ENCODE results near the gene TIMP2. TPM values are rescaled to one million over a fixed set of nuclear protein-coding genes. Genes with fewer than 3 reads are reported as not detected.
"Not testable (repeated sequence)": the region's sequence is repeated elsewhere in the genome, so short reads cannot be mapped to it uniquely, and the experiment has no call there.

The TIMP2 gene
- total RNA-seq, 2 experiments from 2014 or later, result 0.35 to 0.43 TPM

DNA sequence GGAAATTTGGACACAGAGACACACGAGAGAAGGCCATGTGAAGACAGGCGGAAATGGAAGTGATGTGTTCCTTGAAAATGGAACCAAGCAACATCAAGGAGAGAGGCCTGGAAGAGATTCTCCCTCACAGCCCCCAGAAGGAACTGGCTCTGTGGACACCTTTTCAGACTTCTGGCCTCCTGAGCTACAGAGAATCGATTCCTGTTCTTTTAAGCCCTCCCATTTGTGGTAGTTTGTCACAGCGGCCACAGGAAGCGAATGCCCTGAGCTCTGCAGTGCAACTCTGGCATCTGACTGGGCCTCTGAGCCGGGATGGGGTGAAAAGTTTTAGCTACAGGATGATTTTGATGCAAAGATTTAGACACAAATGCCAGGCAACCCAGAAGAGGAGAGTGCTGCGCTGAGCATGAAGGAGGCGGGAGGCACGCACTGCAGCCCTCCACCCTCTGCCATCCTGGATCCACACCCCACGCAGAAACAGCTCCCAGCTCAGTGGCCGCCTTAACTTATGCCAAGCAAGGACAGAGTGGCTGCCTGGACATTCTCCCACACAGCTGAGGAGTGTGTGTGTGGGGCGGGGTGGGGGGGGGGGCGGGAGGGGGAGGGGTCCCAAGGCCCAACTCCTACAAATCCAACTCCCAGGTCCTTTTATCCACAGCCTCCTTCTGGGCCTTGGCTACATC is 2.2 kb downstream of the TIMP2 start:
- DNase-seq, result no peak
- H3K27me3 Mint-ChIP-seq (ENCODE audit: low read depth), result peaks cover 8% of the 10 kb centered on the region
- no peak overlapping the region for H3K27ac Mint-ChIP-seq
- intact Hi-C loops (cut with micrococcal nuclease), result no loop called here
- peaks cover 14% of the 10 kb centered on the region for H3K4me1 Mint-ChIP-seq (ENCODE audit: low read depth)
- H3K4me3 Mint-ChIP-seq, result no peak overlapping the region
- H3K36me3 Mint-ChIP-seq (ENCODE audit: low read depth), result no peaks in the 10 kb centered on the region
- H3K9me3 Mint-ChIP-seq, result no peaks in the 10 kb centered on the region
- CTCF ChIA-PET, result no interaction called here

DNA sequence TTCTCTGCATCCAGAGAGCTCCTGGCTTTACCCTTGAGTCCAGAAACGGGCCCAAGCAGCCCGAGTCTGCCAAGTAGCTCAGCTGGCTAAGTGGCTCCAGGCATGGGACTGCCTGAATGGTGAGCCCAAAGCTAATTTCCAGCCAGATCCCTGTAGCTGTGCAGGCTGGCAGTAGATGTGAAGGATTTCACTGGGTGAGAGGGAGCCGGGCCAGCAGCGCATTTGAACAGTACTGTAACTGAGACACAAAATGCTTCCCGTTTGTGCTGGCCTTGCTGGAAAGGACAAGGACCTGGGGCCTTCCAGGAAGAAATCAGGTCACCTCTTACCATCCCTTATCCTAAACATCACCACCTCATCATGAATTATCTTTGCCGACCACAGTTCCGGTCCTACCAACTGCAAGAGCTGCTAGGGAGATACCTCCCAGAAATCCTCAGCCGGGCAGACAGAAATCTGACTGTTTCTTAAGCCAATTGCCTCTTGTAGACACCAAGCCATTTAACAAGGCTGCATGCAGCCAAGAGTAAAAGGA is 3.7 kb downstream of the TIMP2 start:
- Mint-ChIP-seq H3K4me3 (no peak overlapping the region), H3K27ac (no peak overlapping the region), H3K9me3 (no peaks in the 10 kb centered on the region), H3K36me3 (ENCODE audit: low read depth) (no peaks in the 10 kb centered on the region), H3K4me1 (ENCODE audit: low read depth) (peaks cover 14% of the 10 kb centered on the region), H3K27me3 (ENCODE audit: low read depth) (peaks cover 6% of the 10 kb centered on the region)
- no peak for DNase-seq
- CTCF ChIA-PET, result interaction anchor here (0.6 to 0.7 kb wide), 2 partner anchors 36 to 56 kb away, joined by 3 read pairs; no protein-coding TSS in a partner anchor
- intact Hi-C loops (cut with micrococcal nuclease), result no loop called here

DNA sequence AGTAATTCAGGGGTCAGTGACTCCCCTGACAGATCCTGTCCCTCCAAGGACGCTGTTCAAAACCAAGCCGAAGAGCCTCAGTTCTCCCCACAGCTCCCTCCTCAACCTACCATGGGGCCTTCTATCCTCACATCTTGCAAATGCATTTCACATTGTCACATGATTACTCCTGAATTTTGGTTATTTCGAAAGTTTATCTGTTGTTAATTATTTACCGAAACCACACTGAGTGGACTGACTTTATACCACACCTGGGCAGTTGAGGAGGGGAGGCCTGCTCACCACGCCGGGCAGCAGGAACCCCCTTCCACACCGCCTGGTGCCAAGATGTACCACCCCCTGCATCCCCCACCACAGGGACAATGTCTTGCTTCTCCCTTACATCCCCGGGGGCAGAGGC is 4.7 kb downstream of the TIMP2 start:
- peaks cover 14% of the 10 kb centered on the region for H3K4me1 Mint-ChIP-seq (ENCODE audit: low read depth)
- CTCF ChIA-PET, result interaction anchor here (0.7 kb wide), 1 partner anchor 37 kb away, joined by 3 read pairs; no protein-coding TSS in a partner anchor

DNA sequence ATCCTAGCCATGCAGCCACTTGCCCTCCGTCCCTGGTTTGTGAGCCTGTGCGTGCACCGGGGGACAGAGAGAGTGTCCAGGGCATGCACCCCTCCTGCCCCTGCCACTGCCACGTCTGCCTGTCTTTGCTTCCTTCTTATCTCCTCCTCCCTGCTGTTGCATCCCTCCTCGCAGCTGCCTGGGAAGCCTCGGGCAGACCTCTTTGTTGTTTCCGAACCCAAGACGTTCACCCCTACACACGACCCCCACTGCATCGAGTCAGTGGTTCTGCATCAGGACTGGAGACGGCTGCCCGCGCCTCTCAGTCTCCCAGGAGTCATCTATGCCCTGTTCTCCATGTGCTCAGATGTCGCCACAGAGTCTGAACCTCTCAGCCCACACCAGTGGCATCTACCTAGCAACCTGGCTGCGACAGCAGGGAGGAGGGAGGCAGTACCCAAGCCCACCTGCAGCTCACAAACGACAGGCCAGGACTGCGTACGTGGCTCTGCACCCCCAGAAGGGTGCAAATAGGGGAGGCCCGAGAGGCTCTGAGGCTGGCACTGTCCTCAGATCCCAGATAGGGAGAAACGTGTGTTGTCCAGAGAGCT is 5.2 kb downstream of the TIMP2 start:
- intact Hi-C loops (cut with micrococcal nuclease), result no loop called here
- peaks cover 3% of the 10 kb centered on the region for H3K27me3 Mint-ChIP-seq (ENCODE audit: low read depth)
- CTCF ChIA-PET, result no interaction called here
- H3K4me1 Mint-ChIP-seq (ENCODE audit: low read depth), result peaks cover 14% of the 10 kb centered on the region
- H3K9me3 Mint-ChIP-seq, result no peaks in the 10 kb centered on the region
- no peak for DNase-seq
- H3K27ac Mint-ChIP-seq, result no peak overlapping the region
- no peak overlapping the region for H3K4me3 Mint-ChIP-seq
- no peaks in the 10 kb centered on the region for H3K36me3 Mint-ChIP-seq (ENCODE audit: low read depth)

More for the DNA sequence above, 4.7 kb downstream of the TIMP2 start:
- Mint-ChIP-seq H3K27me3 (ENCODE audit: low read depth) (peaks cover 3% of the 10 kb centered on the region), H3K4me3 (no peak overlapping the region), H3K36me3 (ENCODE audit: low read depth) (no peaks in the 10 kb centered on the region), H3K27ac (no peak overlapping the region), H3K9me3 (no peaks in the 10 kb centered on the region)
- intact Hi-C loops (cut with micrococcal nuclease), result no loop called here
- no peak for DNase-seq

DNA sequence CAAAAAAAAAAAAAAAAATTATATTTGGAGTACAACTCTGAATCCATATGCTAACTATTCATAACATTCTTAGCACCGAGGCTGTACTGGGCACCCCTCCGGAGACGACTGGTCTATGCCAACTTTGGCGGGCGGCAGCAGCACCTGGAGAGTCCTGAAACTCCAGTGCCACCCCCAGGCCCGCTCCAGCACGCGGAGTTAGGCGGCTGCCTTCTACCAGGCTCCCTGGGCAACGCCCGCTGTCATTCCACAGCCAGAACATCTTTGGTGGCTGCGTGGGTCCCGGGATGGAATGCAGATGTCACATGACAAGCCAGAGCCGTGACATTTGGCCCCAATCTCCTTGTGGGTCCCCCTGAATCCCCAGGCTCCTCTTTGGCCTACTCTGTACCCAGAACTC is 6.2 kb downstream of the TIMP2 start:
- DNase-seq, result no peak
- Mint-ChIP-seq H3K27me3 (ENCODE audit: low read depth) (peaks cover 3% of the 10 kb centered on the region), H3K4me1 (ENCODE audit: low read depth) (peaks cover 11% of the 10 kb centered on the region), H3K9me3 (no peaks in the 10 kb centered on the region), H3K4me3 (no peak overlapping the region), H3K27ac (no peak overlapping the region), H3K36me3 (ENCODE audit: low read depth) (no peaks in the 10 kb centered on the region)
- intact Hi-C loops (cut with micrococcal nuclease), result no loop called here
- CTCF ChIA-PET, result interaction anchor here (0.6 to 1.8 kb wide), 2 partner anchors 53 to 59 kb away, joined by 4 to 5 read pairs; no protein-coding TSS in a partner anchor

DNA sequence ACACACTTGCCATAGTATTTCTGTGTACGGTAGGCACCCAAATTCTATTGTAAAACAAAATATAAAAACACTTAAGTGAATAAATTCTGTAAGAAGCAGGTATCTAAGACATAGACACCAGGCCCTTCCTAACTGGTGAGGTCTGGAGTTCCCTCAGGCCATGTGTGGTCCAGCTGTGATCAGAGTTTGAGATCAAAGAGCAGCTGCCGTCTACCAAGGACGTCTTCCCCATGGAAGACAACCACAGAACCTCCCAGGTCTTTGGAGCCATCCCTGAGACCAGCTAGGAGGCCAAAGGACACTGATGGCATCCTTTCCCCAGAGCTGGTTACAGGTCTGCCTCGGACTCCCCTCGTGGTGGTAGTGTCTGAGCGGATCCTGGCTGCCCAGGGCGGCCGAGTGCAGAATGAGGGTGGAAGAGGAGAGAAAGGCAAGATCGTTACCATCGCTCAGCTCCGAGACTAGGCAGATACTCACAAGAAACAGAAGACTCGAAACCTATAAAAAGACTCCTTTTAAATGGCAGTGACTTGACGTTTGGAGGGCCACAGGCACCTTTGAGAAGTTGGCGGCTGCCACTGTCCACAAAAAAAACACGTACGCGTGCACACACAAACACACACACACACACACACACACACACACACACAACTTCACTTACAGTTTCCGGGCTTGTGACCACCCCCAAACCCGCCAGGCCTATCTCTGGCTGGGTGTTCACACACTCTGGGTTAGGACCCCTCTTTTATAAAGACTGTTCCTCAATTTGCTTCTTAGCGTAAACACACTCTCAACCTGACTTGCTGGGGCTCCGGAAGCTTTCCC is 7.5 kb downstream of the TIMP2 start:
- Mint-ChIP-seq H3K4me3 (no peak overlapping the region), H3K27ac (no peak overlapping the region), H3K4me1 (ENCODE audit: low read depth) (peaks cover 2% of the 10 kb centered on the region), H3K27me3 (ENCODE audit: low read depth) (no peaks in the 10 kb centered on the region), H3K36me3 (ENCODE audit: low read depth) (no peaks in the 10 kb centered on the region), H3K9me3 (no peaks in the 10 kb centered on the region)
- CTCF ChIA-PET, result interaction anchor here (1.8 kb wide), 1 partner anchor 52 kb away, joined by 5 read pairs; no protein-coding TSS in a partner anchor
- no peak for DNase-seq
- intact Hi-C loops (cut with micrococcal nuclease), result no loop called here

DNA sequence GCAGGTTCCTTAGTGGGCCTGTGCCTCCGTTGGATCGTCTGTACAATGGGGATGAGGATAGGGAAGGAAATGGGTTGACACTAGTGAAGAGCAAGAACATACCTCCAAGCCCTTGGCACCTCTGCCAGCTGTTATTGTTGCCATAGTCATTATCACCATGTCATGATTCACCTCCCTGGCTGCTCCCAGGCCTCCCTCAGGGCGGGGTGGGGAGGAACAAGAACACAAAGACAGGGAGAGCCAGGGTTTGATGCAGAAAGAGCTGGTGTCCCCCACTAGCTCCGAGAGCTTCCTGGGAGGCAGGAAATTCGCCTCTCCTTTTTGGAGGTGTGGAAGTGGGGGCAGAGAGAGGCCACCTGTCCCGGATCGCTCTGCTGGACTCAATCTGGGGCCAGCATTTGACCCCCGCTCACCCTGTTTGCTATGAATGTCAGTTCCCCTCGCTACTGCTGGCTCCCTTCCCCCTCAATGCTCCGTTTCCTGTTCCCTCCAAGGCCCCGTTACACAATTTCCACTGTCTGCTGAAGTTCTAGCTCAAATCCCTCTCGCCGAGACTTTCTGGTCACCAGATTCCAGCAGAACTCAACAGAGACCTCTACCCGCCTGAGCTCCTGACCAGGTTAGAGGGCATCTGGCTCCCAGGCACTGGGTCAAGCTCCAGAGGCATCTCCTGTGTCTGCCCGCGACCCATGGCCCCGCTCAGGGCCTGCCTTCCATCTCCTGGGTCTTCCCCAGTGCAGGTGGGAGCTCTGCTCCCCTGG is 9.1 kb downstream of the TIMP2 start:
- H3K4me3 Mint-ChIP-seq, result no peak overlapping the region
- CTCF ChIA-PET, result interaction anchor here (1.3 kb wide), 1 partner anchor 50 kb away, joined by 3 read pairs; no protein-coding TSS in a partner anchor
- H3K36me3 Mint-ChIP-seq (ENCODE audit: low read depth), result no peaks in the 10 kb centered on the region
- no peak overlapping the region for H3K27ac Mint-ChIP-seq
- intact Hi-C loops (cut with micrococcal nuclease), result no loop called here
- no peak for DNase-seq
- no peaks in the 10 kb centered on the region for H3K4me1 Mint-ChIP-seq (ENCODE audit: low read depth)
- no peaks in the 10 kb centered on the region for H3K27me3 Mint-ChIP-seq (ENCODE audit: low read depth)
- H3K9me3 Mint-ChIP-seq, result no peaks in the 10 kb centered on the region

DNA sequence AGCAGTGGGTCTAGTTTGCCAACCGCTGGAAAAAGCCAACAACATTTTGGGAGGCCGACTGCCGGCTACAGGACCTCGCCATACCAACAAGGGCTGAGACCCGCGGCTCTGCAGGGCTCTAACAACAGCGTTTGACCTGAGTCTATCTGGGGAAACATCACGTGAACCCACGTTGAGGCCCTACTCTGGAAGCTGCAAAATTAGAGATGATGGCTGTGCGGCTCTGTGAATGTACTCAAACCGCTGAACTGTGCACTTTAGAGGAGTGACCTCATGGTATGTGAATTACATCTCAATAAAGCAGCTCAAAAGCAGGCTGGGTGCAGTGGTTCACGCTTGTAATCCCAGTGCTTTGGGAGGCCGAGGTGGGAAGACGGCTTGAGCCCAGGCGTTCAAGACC is 12.1 kb downstream of the TIMP2 start:
- intact Hi-C loops (cut with micrococcal nuclease), result no loop called here

DNA sequence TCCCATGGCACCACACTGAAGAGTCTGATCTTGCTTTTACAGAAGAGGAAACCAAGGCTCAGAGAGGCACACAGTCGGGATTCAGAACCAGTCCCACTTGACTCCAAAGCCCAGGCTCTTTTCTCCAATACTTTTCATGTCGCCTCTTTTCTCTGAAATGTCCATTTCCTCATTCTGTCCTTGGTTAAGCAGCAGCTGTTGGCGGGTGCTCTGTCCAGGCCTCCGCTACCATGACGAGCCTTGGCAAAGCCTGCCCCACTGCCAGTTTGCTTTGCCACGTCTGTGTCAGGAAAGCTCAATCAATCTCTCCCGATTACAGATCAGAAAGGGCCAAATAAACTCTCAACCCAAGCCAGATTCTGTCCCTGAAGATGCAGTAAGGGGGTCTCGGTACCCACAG is 13.1 kb downstream of the TIMP2 start:
- DNase-seq, result no peak
- no peak overlapping the region for H3K4me3 Mint-ChIP-seq
- H3K27me3 Mint-ChIP-seq (ENCODE audit: low read depth), result no peaks in the 10 kb centered on the region
- H3K27ac Mint-ChIP-seq, result no peak overlapping the region
- intact Hi-C loops (cut with micrococcal nuclease), result no loop called here
- no peaks in the 10 kb centered on the region for H3K9me3 Mint-ChIP-seq
- H3K4me1 Mint-ChIP-seq (ENCODE audit: low read depth), result no peaks in the 10 kb centered on the region
- CTCF ChIA-PET, result no interaction called here
- no peaks in the 10 kb centered on the region for H3K36me3 Mint-ChIP-seq (ENCODE audit: low read depth)

More for the DNA sequence above, 12.1 kb downstream of the TIMP2 start:
- Mint-ChIP-seq H3K27ac (no peak overlapping the region), H3K9me3 (no peaks in the 10 kb centered on the region), H3K4me1 (ENCODE audit: low read depth) (no peaks in the 10 kb centered on the region), H3K36me3 (ENCODE audit: low read depth) (no peaks in the 10 kb centered on the region), H3K27me3 (ENCODE audit: low read depth) (no peaks in the 10 kb centered on the region), H3K4me3 (no peak overlapping the region)
- DNase-seq, result no peak
- CTCF ChIA-PET, result interaction anchor here (0.7 kb wide), 1 partner anchor 149 kb away, joined by 3 read pairs; no protein-coding TSS in a partner anchor

DNA sequence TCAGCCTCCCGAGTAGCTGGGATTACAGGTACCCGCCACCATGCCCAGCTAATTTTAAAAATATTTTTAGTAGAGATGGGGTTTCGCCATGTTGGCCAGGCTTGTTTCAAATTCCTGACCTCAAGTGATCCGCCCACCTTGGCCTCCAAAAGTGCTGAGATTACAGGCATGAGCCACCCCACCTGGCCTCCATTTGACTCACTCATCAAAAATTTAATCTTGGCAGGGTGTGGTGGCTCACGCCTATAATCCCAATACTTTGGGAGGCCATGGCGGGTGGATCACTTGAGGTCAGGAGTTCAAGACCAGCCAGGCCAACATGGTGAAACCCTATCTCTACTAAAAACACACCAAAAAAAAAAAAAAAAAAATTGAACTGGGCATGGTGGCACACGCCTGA is 13.6 kb downstream of the TIMP2 start:
- H3K36me3 Mint-ChIP-seq (ENCODE audit: low read depth); H3K4me1 Mint-ChIP-seq (ENCODE audit: low read depth); H3K4me3 Mint-ChIP-seq; DNase-seq; intact Hi-C loops (cut with micrococcal nuclease); CTCF ChIA-PET; H3K27me3 Mint-ChIP-seq (ENCODE audit: low read depth); H3K9me3 Mint-ChIP-seq; H3K27ac Mint-ChIP-seq: not testable (repeated sequence)

DNA sequence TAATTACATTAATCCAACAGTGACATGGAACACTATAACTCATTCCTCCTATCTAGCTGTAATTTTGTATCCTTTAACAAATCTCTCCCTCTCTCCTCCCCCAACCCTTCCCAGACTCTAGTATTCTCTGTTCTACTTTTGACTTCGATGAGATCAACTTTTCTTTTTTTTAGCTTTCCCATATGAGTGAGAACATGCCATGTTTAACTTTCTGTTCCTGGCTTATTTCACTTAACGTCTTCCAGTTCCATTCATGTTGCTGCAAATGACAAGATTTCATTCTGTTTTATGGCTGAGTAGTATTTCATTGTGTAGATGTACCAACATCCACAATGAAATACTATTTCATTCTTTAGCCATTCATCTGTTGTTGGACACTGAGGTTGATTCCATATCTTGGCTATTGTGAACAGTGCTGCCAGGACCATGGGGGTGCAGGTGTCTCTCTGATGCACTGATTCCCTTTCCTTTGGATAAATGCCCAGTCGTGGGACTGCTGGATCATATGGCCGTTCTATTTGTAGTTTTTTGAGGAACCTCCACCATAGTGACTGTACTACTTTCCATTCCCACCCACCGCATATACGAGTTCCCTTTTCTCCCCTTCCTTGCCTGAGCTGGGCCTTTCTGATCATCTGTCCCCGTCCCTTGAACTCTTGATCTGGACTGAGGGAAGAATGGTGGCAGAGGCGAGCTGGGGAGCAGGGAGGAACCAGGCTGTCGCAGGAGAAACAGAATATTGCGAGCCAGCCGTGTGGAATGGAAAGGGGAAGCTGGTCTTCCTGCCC is 14.5 kb downstream of the TIMP2 start:
- Mint-ChIP-seq H3K4me1 (ENCODE audit: low read depth) (no peaks in the 10 kb centered on the region), H3K9me3 (no peaks in the 10 kb centered on the region), H3K36me3 (ENCODE audit: low read depth) (no peaks in the 10 kb centered on the region), H3K4me3 (no peak overlapping the region), H3K27me3 (ENCODE audit: low read depth) (no peaks in the 10 kb centered on the region), H3K27ac (no peak overlapping the region)
- intact Hi-C loops (cut with micrococcal nuclease), result no loop called here
- DNase-seq, result no peak
- CTCF ChIA-PET, result no interaction called here
